NCI-H2227 (cell line): Measurements from ENCODE around the gene LMOD1.
"Not testable (repeated sequence)": the region's sequence is repeated elsewhere in the genome, so short reads cannot be mapped to it uniquely, and the experiment has no call there.

Experiments
- DNase-seq: peaks from one replicate; lab custom pipeline; 2025; ENCODE audit not compliant: unreplicated experiment; lab: John Stamatoyannopoulos, UW

The LMOD1 gene

GRCh38 chr1:201949491-201949890, 3.1 kb upstream of the LMOD1 start:
- no peak for DNase-seq

DNA sequence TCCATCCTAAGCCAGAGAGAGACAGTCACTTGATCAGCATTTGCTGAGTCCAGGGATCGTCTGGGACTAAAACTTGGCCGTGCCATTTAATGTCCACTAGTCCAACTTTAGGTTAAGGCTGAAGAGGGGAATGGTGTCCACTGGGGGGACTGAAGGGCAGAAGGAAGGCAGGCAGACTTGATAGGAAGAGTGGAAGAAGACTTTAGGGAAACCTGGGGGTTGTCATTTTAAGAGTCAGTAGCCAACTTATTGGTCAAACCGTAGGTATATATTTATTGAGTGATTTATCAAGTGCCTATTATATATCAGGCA, 1.3 kb upstream of the LMOD1 start:
- no peak for DNase-seq

GRCh38 chr1:201945863-201946223, 505 bp downstream of the LMOD1 start:
- DNase-seq, result no peak

- DNase-seq, result no peak
Measured at GRCh38 chr1:201945157-201945556, 1.2 kb downstream of the LMOD1 start.

GRCh38 chr1:201944639-201945038, 1.7 kb downstream of the LMOD1 start:
- DNase-seq, result no peak

GRCh38 chr1:201944002-201944401, 2.3 kb downstream of the LMOD1 start:
- DNase-seq, result no peak

- DNase-seq, result no peak
Measured at GRCh38 chr1:201942129-201942495, 4.2 kb downstream of the LMOD1 start.

- no peak for DNase-seq
Measured at GRCh38 chr1:201941420-201942128, 4.8 kb downstream of the LMOD1 start.

GRCh38 chr1:201940316-201940715, 6.0 kb downstream of the LMOD1 start:
- not testable (repeated sequence) for DNase-seq

GRCh38 chr1:201939574-201939973, 6.8 kb downstream of the LMOD1 start:
- no peak for DNase-seq

DNA sequence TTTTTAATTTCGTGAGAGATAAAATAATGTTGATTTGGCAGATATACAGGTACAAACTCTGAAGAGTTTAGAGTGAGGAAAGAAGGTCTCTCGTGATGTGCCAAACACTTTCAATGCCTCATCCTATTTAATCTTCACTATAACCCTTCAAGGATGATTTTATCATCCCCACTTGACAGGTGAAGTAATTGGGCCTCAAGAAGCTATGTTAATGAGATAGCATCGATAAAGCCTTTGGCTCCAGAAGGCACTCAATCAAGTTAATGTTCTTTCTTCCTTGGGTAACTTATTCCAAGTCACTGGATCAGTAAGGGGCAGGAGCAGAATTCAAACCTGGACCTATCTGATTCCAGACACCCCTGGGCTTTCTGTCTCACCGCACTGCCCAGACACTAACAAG, 7.2 kb downstream of the LMOD1 start:
- DNase-seq, result no peak

- no peak for DNase-seq
Measured at GRCh38 chr1:201938440-201939035, 7.8 kb downstream of the LMOD1 start.

GRCh38 chr1:201937624-201938213, 8.6 kb downstream of the LMOD1 start:
- no peak for DNase-seq

DNA sequence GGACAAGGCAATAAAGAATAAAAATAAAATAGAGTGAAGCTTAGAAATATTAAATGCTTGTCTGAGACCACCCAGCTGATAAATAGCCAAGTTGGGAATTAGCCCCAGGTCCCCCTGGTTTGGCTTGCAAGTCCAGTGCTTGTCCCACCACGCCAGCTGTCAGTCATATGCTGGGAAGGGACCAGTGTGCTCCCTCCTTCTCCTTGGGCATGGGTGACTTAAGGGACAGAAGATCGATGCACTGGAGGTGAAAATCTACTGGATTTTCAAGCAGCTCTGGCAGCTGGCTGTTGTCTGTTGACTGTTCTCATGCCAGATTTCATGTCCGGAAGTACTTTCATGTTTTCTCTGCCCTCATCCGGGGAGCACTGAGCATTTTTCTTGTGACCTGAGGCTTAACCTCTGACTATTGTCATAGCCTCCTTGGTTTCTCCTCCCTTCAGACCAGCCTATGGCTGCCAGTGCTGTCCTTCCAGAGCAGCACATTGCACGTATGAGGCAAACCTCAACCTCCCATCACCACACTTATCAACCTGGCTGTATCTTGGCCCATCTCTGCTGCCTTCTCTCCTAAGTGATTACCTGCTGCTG, 12.4 kb downstream of the LMOD1 start:
- DNase-seq, result no peak

DNA sequence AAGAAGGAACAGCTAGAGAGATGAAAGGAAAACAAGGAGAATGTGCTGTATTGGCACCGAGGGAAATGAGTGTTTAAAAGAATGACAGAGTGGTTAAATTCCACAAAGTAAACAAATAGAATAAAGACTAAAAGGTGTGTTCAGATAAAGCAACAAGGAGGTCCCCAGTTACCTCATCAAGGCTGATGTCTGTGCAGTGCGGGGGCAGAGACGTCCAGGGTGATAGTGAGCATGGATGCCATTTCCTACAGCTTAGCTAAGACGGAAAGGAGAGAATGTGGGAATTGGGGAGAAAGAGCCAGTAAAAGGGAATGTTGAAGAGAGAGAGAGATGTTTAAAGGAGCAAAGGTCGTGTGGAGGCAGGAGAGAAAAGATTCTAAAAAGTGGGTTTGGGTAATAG, 15.5 kb downstream of the LMOD1 start:
- DNase-seq, result no peak

DNA sequence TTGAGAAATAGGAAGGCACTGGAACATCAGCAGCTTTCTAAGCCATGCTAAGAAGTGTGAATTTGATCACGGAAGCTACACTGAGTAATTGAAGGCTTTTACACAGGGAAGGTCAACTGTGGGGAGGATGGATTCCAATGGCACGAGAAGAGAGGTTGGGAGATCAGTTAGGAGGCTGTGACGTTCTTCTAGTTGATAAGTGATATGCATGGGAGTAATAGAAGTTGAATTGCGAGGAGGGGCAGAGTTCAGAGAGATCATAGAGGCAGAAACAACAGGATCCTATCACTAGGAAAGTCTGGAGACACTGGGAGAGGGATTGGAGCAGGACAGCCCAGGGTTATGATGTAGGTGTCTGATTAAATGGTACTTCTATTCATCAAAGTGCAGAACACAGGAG, 16.2 kb downstream of the LMOD1 start:
- no peak for DNase-seq

DNA sequence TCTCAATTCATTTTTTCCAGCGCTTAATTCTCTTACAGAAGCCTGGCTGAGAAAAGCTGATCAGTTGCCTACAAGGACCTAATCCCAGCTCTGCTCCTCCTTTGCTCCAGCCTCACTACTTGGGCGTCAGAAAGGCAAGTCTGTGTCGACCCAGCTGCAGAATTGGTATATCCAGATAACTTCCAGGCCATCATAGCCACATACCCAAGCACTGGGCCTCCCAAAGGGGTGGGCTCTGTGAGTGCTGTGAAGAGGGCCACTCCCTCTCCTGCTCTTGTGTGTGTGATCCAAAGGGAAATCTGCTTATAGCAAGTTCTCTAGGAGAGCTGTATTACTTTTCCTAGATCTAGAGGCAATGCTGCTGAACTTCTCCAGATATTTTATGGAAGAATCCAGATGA, 18.1 kb downstream of the LMOD1 start:
- DNase-seq, result no peak

DNA sequence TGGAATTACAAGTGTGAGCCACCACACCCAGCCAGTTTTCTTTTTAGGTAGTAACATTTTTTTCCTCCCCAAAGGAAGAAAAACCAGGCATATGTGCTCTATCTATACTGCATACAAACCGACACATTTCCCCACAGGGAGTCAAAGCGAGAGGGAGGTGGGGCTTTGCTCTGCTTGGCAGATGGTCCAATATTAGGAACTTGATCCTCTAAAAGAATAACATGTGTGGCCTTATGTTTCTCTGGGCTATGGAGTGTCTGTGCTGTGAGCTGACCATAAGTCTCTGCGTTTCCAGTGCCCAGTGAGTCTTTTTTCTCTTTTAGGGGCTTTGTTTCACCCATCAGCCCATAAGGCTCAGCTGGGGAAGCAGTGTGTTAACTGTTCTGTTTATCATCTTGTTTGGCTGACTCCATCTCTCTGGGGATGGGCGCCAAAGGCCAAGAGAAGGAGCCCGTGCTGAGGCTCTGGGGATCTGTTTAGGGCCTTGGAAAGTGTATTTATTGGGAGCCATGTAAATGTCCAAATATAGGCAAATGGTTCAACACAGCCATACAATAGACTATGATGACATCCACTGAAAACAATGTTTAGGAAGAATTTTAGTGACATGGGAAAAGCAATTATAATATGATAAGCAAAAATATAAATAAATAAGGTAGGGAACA, 20.2 kb downstream of the LMOD1 start:
- no peak for DNase-seq

GRCh38 chr1:201925301-201925567, 21.1 kb downstream of the LMOD1 start:
- DNase-seq, result no peak

DNA sequence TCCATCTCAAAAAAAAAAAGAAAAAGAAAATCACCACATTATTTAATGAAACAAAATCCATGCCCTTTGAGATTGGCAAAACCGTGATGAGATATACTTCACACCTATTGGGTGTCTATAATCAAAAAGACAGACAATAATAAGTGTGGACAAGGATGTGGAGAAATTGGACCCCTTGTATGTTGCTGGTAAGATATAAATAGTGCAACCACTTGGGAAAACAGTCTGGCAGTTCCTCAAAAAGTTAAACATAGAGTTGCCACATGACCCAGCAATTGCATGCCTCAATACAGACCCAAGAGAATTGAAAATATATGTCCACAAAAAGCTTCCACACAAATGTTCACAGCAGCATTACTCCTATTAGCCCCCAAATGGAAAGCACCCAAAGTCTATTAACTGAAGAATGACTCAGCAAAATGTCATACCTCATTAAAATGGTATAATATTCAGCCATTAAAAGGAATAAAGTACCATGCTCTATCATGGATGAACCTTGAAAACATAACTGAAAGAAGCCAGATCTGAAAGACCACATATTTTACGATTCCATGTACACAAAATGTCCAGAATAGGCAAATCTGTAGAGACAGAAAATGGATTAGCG, 24.3 kb downstream of the LMOD1 start:
- no peak for DNase-seq

DNA sequence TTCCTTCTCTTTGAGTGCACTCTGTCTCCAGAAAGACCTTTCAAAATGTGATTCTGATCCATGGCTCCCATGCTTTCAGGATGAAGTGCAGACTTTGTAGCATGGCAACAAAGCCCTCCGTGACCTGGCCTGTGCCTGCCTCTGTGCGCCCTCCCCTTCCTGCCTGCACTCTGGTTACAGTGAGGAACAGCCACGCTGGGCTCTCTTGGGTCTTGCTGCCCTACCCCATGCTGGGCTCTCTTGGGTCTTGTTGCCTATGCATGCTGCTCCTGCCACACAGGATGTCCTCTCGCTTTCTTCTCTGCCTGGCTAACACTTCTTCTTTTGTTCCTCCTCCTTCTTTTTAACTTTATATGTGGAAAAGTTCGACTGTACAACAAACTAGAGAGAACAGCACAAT, 28.0 kb downstream of the LMOD1 start:
- DNase-seq, result no peak
